ENCODE results near the gene IQSEC1.

Gene IQSEC1

DNA sequence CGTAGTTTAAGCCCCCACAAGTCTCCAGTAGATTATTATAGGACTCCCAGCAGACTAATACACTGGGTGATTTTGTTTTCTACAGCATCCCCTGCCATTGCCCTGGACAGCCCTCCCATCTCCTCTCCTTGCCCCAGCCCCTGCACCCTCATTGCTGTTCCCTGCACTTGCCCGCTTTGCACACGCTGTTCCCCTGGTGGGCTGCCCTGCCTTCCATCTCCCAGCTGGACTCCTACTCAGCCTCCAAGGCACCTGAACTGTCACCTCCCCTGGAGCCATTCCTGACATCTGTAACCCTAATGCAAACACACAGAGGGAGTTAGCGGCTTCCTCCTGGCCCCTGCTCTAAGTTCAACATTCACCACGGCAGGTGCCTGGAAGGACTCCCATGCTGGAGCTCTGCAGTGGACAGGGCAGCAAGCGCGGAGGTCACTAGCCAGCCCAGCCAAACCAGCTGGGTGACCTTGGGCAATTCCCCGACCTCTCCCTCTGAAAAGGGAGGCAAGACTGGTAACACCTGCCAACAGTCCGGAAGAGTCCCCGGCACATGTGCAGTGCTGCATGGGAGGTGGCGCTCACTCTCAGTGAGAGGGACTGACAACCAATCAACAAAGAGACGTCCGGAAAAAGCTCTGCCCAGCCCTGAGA lies 38.8 kb upstream of the IQSEC1 start:
- Mint-ChIP-seq H3K27ac (no peak overlapping the region), H3K27me3 (no peaks in the 10 kb centered on the region), H3K9me3 (no peaks in the 10 kb centered on the region), H3K4me3 (no peak overlapping the region), H3K4me1 (ENCODE audit: low read depth) (peaks cover 15% of the 10 kb centered on the region), H3K36me3 (ENCODE audit: low read depth) (no peaks in the 10 kb centered on the region)

DNA sequence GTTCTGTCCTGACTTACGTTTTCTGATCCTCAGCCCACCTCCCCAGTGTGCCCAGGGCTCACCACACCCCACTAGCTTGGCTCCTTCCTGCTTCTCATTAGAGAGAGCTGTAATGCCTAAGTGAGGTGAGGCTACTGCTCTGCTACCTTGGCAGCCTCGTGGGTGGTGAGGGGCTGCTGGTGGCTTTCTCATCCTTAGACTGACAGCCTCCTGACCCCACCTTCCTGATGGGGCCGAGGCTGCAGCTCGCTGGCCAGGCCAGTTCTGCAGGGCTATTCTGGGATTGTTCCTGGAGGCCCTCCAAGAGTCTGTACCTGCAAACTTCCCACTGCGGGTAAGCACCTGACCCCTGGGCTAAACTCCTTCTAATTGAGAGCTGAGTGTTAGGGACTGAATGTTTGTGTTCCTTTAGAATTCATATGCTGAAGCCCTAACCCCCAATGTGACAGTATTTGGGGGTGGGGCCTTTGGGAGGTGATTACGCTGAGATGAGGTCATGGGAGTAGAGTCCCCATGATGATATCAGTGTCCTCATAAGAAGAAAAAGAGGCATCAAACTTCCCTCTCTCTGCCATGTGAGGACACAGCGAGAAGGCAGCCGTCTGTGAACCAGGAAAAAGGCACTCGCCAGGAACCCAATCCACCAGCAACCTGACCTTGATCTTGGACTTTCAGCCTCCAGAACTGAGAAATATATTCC lies 38.1 kb upstream of the IQSEC1 start:
- no peaks in the 10 kb centered on the region for H3K36me3 Mint-ChIP-seq (ENCODE audit: low read depth)
- H3K9me3 Mint-ChIP-seq, result no peaks in the 10 kb centered on the region
- no peak overlapping the region for H3K27ac Mint-ChIP-seq
- H3K4me3 Mint-ChIP-seq, result no peak overlapping the region
- no peaks in the 10 kb centered on the region for H3K27me3 Mint-ChIP-seq
- peaks cover 15% of the 10 kb centered on the region for H3K4me1 Mint-ChIP-seq (ENCODE audit: low read depth)

DNA sequence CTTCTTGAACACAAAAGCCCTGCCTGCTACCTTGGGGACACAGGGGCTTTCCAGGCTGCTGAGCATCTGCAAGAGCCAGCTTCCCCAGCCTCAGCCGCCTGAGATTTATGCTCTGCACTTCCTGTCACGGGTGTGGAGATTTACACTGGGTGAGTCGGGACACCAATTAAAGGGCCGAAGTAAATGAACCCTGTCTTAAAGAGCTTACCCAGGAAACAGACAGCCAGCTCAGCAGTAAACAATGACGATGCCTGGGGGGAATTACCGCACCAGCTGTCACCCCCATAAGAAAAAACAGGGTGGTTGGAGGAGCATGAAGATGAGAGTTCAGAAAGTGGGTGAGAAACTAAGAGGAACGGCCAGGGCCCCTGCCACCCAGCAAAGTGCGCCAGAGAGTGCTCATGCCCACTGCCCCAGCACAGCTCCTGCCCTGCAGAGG lies 37.5 kb upstream of the IQSEC1 start:
- peaks cover 15% of the 10 kb centered on the region for H3K4me1 Mint-ChIP-seq (ENCODE audit: low read depth)
- H3K27ac Mint-ChIP-seq, result no peak overlapping the region
- no peaks in the 10 kb centered on the region for H3K36me3 Mint-ChIP-seq (ENCODE audit: low read depth)
- H3K9me3 Mint-ChIP-seq, result no peaks in the 10 kb centered on the region
- no peak overlapping the region for H3K4me3 Mint-ChIP-seq
- no peaks in the 10 kb centered on the region for H3K27me3 Mint-ChIP-seq

DNA sequence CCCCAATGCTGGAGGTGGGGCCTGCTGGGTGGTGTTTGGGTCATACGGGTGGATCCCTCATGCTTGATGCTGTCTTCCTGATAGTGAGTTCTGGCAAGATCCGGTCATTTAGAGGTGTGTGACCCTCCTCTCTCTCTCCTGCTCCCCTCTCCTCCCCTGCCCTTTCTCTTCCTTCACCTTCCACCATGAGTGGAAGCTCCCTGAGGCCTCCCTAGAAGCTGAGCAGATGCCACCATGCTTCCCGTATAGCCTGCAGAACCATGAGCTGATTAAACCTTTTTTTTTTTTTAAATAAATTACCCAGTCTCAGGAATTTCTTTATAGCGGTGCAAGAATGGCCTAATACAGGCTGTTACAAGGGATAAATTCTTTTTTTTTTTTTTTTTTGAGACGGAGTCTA lies 36.3 kb upstream of the IQSEC1 start:
- no peaks in the 10 kb centered on the region for H3K9me3 Mint-ChIP-seq
- H3K36me3 Mint-ChIP-seq (ENCODE audit: low read depth), result no peaks in the 10 kb centered on the region
- H3K27me3 Mint-ChIP-seq, result no peaks in the 10 kb centered on the region
- H3K4me1 Mint-ChIP-seq (ENCODE audit: low read depth), result peaks cover 15% of the 10 kb centered on the region
- no peak overlapping the region for H3K27ac Mint-ChIP-seq
- H3K4me3 Mint-ChIP-seq, result no peak overlapping the region

DNA sequence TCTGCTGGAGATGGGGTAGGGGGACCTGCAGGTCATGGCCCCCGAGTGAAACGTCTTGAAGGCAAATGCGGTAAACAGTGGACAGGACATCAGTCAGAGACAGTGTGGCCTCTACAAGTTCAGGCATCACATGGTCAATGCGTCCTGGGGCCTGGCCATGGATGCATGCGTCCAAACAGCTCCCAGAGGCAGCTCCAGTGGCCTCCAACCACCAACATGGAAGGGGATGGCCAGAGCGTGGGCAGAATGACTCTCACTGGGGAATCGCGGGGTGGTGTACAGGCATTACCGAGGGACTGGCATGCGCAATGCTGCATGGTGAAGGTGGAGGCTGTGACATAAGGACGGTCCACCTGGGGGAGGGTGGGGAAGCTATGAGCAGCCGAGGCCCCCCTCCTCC lies 35.6 kb upstream of the IQSEC1 start:
- no peak overlapping the region for H3K4me3 Mint-ChIP-seq
- H3K36me3 Mint-ChIP-seq (ENCODE audit: low read depth), result no peaks in the 10 kb centered on the region
- H3K27me3 Mint-ChIP-seq, result no peaks in the 10 kb centered on the region
- H3K4me1 Mint-ChIP-seq (ENCODE audit: low read depth), result peaks cover 15% of the 10 kb centered on the region
- H3K27ac Mint-ChIP-seq, result no peak overlapping the region
- no peaks in the 10 kb centered on the region for H3K9me3 Mint-ChIP-seq

DNA sequence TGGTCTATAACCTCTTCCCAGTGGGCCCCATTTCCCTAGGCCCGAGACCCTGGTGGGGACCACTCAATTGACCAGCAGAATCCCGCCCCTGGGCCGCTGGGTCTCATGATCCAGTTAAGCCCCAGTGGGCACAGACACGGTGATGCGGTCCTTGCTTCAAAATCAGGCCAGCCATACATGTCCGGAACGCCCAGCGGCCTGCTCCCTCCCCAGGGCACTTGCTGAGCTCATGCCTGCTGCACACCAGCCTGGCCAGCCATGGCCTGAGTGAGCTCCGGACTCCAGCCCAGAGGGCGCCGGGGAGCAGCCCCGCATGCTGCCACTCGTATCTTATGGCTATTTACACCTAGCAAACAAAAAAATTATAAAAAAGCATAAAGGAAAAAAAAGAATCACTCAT lies 34.4 kb upstream of the IQSEC1 start:
- no peaks in the 10 kb centered on the region for H3K36me3 Mint-ChIP-seq (ENCODE audit: low read depth)
- no peak overlapping the region for H3K4me3 Mint-ChIP-seq
- H3K27ac Mint-ChIP-seq, result no peak overlapping the region
- no peaks in the 10 kb centered on the region for H3K27me3 Mint-ChIP-seq
- H3K4me1 Mint-ChIP-seq (ENCODE audit: low read depth), result peaks cover 15% of the 10 kb centered on the region
- no peaks in the 10 kb centered on the region for H3K9me3 Mint-ChIP-seq

DNA sequence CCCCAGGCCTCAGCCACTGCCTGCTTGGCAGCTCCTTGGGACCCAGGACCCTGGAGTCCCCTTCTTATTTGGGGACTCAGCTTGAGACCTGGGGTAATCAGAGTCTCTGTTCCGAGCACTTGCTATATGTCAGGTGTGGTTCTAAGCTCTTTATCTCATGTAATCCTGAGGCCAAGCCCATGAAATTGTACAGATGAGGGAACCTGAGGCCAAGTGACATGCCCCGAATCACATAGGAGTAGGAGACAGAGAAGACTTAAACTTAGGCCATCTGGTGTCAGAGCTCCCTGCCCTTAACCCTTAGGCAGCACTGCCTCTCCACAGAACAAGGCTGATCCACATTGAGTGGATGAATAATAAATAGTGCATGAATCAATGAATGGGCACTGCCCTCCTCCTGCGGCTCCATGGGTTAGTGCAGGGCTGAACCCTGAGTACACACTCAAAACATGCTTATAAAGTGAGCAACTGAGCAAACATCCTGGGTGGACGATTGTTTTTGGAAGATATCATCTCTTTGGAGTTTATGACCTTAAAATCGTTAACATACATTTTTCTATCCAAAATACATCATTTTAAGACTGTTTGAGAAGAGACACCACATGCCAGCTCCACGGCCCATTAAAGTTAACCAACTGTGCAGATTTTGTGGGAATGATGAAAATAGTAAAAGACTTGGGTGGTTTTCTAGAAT lies 33.2 kb upstream of the IQSEC1 start:
- Mint-ChIP-seq H3K9me3 (no peaks in the 10 kb centered on the region), H3K36me3 (ENCODE audit: low read depth) (no peaks in the 10 kb centered on the region), H3K4me3 (no peak overlapping the region), H3K27me3 (no peaks in the 10 kb centered on the region), H3K4me1 (ENCODE audit: low read depth) (peaks cover 11% of the 10 kb centered on the region), H3K27ac (no peak overlapping the region)

DNA sequence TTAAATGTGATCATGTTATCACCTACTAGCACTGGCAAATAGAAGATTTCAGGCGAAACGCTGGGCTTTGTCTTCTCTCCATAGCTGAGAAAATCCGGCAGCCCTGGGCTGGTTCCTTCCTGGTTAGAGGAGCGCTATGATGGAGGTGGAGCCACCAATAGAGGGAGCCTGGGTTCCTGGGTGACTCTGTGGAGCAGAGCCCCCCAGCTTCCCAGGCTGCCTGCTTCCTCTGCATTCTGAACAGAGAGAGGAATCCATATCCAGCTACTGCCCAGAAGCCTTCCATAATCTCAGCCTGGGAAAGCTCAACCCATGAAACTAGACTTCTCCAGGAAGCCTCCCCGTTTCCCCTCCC lies 32.6 kb upstream of the IQSEC1 start:
- no peaks in the 10 kb centered on the region for H3K36me3 Mint-ChIP-seq (ENCODE audit: low read depth)
- H3K27ac Mint-ChIP-seq, result no peak overlapping the region
- H3K4me3 Mint-ChIP-seq, result no peak overlapping the region
- no peaks in the 10 kb centered on the region for H3K9me3 Mint-ChIP-seq
- no peaks in the 10 kb centered on the region for H3K27me3 Mint-ChIP-seq
- H3K4me1 Mint-ChIP-seq (ENCODE audit: low read depth), result peaks cover 5% of the 10 kb centered on the region

DNA sequence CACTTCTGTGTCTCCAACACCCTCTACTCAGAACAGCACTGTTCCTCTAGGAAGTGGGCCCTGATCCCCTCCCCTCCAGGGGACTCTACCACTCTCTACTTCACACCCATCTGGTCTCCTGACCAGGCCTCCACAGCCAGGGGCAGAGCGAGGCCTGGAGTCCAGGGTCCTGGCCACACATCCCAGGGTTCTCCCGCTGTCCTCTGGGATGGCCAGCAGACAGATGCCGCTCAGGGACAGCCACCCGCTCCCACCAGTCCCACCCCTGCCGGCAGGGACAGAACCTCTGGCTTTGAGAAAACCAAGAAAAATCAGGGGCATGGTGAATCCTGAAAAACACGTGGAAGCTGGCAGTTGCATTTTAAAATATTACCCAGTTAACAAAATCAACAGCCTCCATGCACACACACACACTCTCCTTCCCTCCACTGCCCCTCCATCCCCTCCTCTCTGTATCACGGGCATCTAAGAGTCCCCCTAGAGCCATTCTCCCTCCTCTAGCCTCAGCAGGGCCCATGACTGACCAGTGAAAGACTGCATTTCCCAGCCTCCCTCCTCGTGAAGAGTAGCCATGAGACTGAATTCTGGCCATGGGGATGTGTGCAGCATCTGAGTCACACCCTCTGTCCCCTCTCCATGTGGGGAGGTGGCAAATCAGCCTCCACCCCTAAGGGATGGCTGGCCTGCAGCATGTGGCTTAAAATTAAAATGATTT lies 32.1 kb upstream of the IQSEC1 start:
- Mint-ChIP-seq H3K9me3 (no peaks in the 10 kb centered on the region), H3K36me3 (ENCODE audit: low read depth) (no peaks in the 10 kb centered on the region), H3K27ac (no peak overlapping the region)

DNA sequence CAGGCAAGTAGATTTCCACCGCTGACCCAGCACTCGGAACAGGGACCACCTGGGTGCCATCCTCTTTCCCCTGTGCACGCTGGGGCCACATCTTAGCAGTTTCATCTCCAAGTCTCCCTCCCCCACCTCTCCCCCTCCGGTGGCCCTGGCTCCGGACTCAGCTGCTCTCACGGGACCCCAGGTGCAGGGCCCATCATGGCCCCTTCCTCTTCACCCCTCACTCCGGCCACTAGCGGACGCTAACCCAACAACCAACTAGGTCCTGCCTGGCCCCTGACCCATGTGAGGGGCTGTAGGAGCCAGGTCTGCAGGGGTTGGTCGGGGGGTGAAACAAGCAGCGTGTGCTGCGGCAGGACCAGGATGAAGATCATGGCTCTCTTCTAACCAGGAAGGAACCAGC lies 31.3 kb upstream of the IQSEC1 start:
- H3K27me3 Mint-ChIP-seq, result no peaks in the 10 kb centered on the region
- H3K9me3 Mint-ChIP-seq, result no peaks in the 10 kb centered on the region
- no peaks in the 10 kb centered on the region for H3K4me1 Mint-ChIP-seq (ENCODE audit: low read depth)
- H3K27ac Mint-ChIP-seq, result no peak overlapping the region
- no peak overlapping the region for H3K4me3 Mint-ChIP-seq
- no peaks in the 10 kb centered on the region for H3K36me3 Mint-ChIP-seq (ENCODE audit: low read depth)

More for the DNA sequence above, 32.1 kb upstream of the IQSEC1 start:
- Mint-ChIP-seq H3K27me3 (no peaks in the 10 kb centered on the region), H3K4me3 (no peak overlapping the region), H3K4me1 (ENCODE audit: low read depth) (peaks cover under 1% of the 10 kb centered on the region)

DNA sequence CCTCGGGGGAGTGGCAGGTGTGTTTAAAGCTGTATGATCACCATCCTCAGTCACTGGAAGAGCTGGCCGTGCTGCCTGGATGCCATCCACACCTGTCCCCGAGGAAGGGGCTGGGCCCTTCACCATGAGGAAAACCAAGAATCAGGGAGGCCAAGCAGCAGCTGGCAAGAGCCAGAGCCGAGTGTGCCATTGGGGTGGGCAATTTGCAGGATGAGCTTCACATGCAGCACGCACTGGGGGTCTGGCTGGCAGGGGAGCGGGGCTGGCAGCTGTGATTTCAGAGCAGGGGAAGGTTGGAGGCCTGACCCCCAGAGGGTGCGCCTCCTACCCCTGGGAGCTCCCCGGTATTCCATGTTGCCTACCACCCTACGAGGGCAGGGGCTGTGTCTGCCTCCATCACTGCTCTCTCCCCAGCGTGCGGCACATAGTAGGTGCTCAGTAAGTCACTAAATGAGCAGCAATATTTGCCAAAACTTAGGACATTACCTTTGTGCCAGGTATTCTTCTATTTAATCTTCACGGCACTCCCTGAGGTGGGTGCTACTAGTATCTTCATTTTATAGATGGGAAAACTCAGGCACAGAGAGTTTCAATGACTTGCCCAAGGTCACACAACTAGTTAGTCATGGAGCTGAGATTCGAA lies 30.3 kb upstream of the IQSEC1 start:
- H3K4me3 Mint-ChIP-seq, result no peak overlapping the region
- H3K27me3 Mint-ChIP-seq, result no peaks in the 10 kb centered on the region
- H3K36me3 Mint-ChIP-seq (ENCODE audit: low read depth), result no peaks in the 10 kb centered on the region
- H3K9me3 Mint-ChIP-seq, result no peaks in the 10 kb centered on the region
- no peak overlapping the region for H3K27ac Mint-ChIP-seq
- no peaks in the 10 kb centered on the region for H3K4me1 Mint-ChIP-seq (ENCODE audit: low read depth)

DNA sequence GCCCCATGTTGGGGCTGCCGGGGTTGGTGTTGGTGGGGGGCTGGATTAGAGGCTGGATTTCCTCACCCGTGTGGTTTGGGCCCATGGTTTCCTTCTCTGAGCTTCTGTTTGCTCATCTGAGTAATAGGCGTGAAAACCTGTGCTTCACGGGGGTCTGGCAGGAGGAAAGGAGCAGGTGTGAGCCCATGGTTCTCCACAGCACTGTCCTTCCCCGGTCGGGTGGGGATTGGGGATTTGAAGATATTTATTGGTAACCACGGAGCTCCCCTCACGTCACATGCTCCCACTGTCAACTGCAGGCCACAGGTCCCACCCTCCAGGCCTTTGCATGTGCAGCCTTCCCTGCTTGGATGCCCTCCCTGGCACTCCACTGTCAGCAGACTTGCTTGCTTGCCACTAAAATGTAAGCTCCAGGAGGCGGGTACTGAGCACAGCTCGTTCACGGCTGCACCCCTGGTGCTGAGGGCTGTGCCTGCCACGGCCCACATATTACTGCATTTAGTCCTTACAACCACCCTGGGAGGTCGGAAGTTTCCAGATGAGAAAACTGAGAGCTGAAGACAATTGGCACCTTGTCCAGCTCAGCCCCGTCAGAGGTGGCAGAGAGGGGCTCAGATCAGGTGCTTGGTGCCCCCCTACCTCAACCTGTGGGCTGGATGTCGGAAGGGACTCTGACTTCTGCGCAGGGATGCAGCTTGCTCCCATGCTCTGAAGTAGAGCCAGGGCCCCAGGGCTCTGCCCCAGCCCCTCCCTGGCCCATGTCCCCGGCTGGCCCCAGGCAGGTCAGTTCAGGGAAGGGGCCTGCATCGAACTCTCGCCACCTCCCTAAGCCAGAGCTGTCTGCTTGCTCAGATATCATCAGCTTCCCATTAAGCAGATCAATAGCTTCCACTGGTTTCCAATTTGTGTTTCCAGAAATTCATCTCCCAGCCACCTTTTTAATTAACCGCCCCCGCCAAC lies 29.4 kb upstream of the IQSEC1 start:
- Mint-ChIP-seq H3K4me1 (ENCODE audit: low read depth) (no peaks in the 10 kb centered on the region), H3K27ac (no peak overlapping the region), H3K27me3 (no peaks in the 10 kb centered on the region), H3K4me3 (no peak overlapping the region), H3K36me3 (ENCODE audit: low read depth) (no peaks in the 10 kb centered on the region), H3K9me3 (no peaks in the 10 kb centered on the region)

DNA sequence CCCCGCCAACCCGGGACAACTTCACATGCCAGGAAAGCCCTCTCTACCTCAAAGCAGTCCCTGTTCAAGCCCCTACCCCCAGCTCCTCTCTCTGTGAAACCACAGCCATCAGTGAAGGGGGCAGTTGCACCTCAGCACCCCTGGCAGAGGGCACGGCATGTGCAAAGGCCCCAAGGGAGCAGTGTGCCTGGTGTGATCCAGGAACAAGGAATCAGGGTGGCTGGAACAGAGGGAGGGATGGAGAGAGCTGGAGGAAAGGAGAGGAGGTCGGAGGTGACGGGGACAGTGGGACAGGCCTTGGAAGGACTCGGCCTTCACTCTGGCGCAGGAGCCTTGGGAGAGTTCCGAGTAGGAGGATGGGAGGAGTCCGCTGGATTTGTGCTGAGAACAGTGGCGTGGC lies 26.5 kb upstream of the IQSEC1 start:
- Mint-ChIP-seq H3K27ac (no peak overlapping the region), H3K36me3 (ENCODE audit: low read depth) (no peaks in the 10 kb centered on the region), H3K4me3 (no peak overlapping the region)

More for the DNA sequence above, 26.5 kb upstream of the IQSEC1 start:
- no peaks in the 10 kb centered on the region for H3K27me3 Mint-ChIP-seq
- no peaks in the 10 kb centered on the region for H3K9me3 Mint-ChIP-seq
- no peaks in the 10 kb centered on the region for H3K4me1 Mint-ChIP-seq (ENCODE audit: low read depth)

All from stimulated activated naive CD8-positive, alpha-beta T cell treated with anti-CD3 and anti-CD28 coated beads, Interleukin-15, Interleukin-2, amounts not matched to agents 100 ng/mL and 50 ng/mL, for 24 hours (primary cell).